HCT116 (cell line): ENCODE results near the gene CNTN5. TPM values are rescaled to one million over a fixed set of nuclear protein-coding genes. Genes with fewer than 3 reads are reported as not detected.

Source experiments
- ATAC-seq: fragments of 200-7000 bp; cut with Tn5 transposase; 2 replicates; pipeline ENCODE4 v1.9.1; 2020; ENCODE audit warnings: mild to moderate bottlenecking, moderate library complexity
- BruUV-seq: library from RNA; stranded (reverse); fragments of 400-500 nt; replicated peaks from 2 replicates; lab custom pipeline; 2021; lab: Mats Ljungman, UMichigan
- CTCF ChIA-PET: fragments of 300-600 bp; sonication (Branson Sonifier 250); formaldehyde crosslinking; loops from one replicate; lab custom pipeline; 2021; ENCODE audit warnings: antibody characterized with exemption; lab: Charles Lee
- POLR2A ChIA-PET: fragments of 300-600, 350-600 bp; sonication (Branson Sonifier 250); formaldehyde crosslinking; loops from one replicate; lab custom pipeline; 2021; ENCODE audit warnings: antibody characterized with exemption; lab: Charles Lee
- RAD21 ChIA-PET, 2 experiments: fragments of 300-600 bp; sonication (Branson Sonifier 250); formaldehyde crosslinking; loops; one replicate each; lab custom pipeline; 2023; ENCODE audit warnings: low total read pairs in 2 of 2; ENCODE audit not compliant: uncharacterized antibody in 2 of 2, unreplicated experiment in 2 of 2, low non-redundant PET in 1 of 2; lab: Charles Lee
- DNase-seq: peaks from one replicate; pipeline ENCODE4 v3.0.0-alpha.2; 2010; ENCODE audit warnings: low read depth, low spot score
- H2AFZ ChIP-seq: fragments of 200-600 bp; shearing (Covaris generic), sonication (generic); 2 replicates; pipeline ENCODE4 v1.6.1; 2017; ENCODE audit warnings: low read depth, mixed run types, mixed read lengths, antibody characterized with exemption, low read length; ENCODE audit not compliant: poor library complexity, severe bottlenecking
- H3K27ac ChIP-seq: 2 replicates; pipeline ENCODE4 v1.5.1; 2012; ENCODE audit warnings: low read depth, low read length
- H3K27me3 ChIP-seq: fragments of 200-600 bp; sonication (generic); 2 replicates; pipeline ENCODE4 v1.6.1; 2016; ENCODE audit warnings: mixed run types, low read length, mixed read lengths; ENCODE audit not compliant: insufficient read depth
- H3K36me3 ChIP-seq, 2 experiments: fragments of 200-500 bp in 1 of 2; fragments of 200-600 bp in 1 of 2; sonication (Bioruptor generic) in 1 of 2; sonication (generic) in 1 of 2; 2 replicates each; pipeline versions ENCODE4 v1.5.1 to v1.6.1; 2014 to 2016; ENCODE audit warnings: low read length in 2 of 2, inconsistent platforms in 1 of 2, mixed read lengths in 1 of 2, mixed run types in 1 of 2; ENCODE audit not compliant: insufficient read depth in 2 of 2, control insufficient read depth in 1 of 2
- H3K4me1 ChIP-seq, 2 experiments: fragments of 200-600 bp in 1 of 2; sonication (generic) in 1 of 2; 2 replicates each; pipeline versions ENCODE4 v1.5.1 to v1.6.1; 2012 to 2017; ENCODE audit warnings: low read length in 2 of 2, inconsistent platforms in 1 of 2, mild to moderate bottlenecking in 1 of 2, mixed read lengths in 1 of 2, mixed run types in 1 of 2, moderate library complexity in 1 of 2; ENCODE audit not compliant: insufficient read depth in 2 of 2, control insufficient read depth in 1 of 2
- H3K4me2 ChIP-seq: fragments of 200-600 bp; sonication (generic); 2 replicates; pipeline ENCODE4 v1.6.1; 2017; ENCODE audit warnings: mixed run types, low read length, mixed read lengths
- H3K4me3 ChIP-seq, 2 experiments: fragments of 200-600 bp in 1 of 2; sonication (generic) in 1 of 2; replicated peaks in 1 of 2; 2 replicates each; pipeline ENCODE4 v1.5.1; 2011 to 2016; ENCODE audit warnings: low read length in 2 of 2, control low read depth in 1 of 2, low read depth in 1 of 2, mild to moderate bottlenecking in 1 of 2, mixed read lengths in 1 of 2, mixed run types in 1 of 2
- H3K79me2 ChIP-seq: fragments of 200-600 bp; sonication (generic); 2 replicates; pipeline ENCODE4 v1.6.1; 2017; ENCODE audit warnings: mild to moderate bottlenecking, mixed run types, low read length, moderate library complexity, mixed read lengths; ENCODE audit not compliant: insufficient read depth
- H3K9ac ChIP-seq: fragments of 200-600 bp; sonication (generic); 2 replicates; pipeline ENCODE4 v1.6.1; 2016; ENCODE audit warnings: low read length, mixed read lengths
- H3K9me2 ChIP-seq: fragments of 200-600 bp; sonication (generic), shearing (Covaris generic); 2 replicates; pipeline ENCODE4 v1.6.1; 2017; ENCODE audit warnings: mixed run types, mild to moderate bottlenecking, moderate library complexity; ENCODE audit not compliant: insufficient read depth
- H3K9me3 ChIP-seq, 2 experiments: fragments of 200-500 bp in 1 of 2; fragments of 200-600 bp in 1 of 2; sonication (Bioruptor generic) in 1 of 2; sonication (generic) in 1 of 2; 2 replicates each; pipeline ENCODE4 v1.6.1; 2014 to 2017; ENCODE audit warnings: low read length in 2 of 2, mixed read lengths in 2 of 2, inconsistent platforms in 1 of 2, low read depth in 1 of 2, mild to moderate bottlenecking in 1 of 2, mixed run types in 1 of 2, moderate library complexity in 1 of 2; ENCODE audit not compliant: control insufficient read depth in 1 of 2, insufficient read depth in 1 of 2
- H4K20me1 ChIP-seq: fragments of 200-600 bp; sonication (generic), shearing (Covaris generic); 2 replicates; pipeline ENCODE4 v1.6.1; 2017; ENCODE audit warnings: mixed run types, mild to moderate bottlenecking, moderate library complexity; ENCODE audit not compliant: insufficient read depth
- CBX3 ChIP-seq: IDR thresholded peaks from 2 replicates; pipeline ENCODE4 v1.6.1; 2012; ENCODE audit warnings: low read depth
- EGR1 ChIP-seq: IDR thresholded peaks from 2 replicates; pipeline ENCODE4 v1.6.1; 2012; ENCODE audit warnings: low read depth
- ELF1 ChIP-seq: IDR thresholded peaks from 2 replicates; pipeline ENCODE4 v1.6.1; 2012; ENCODE audit warnings: low read depth, borderline replicate concordance
- EZH2 ChIP-seq: fragments of 200-600 bp; sonication (generic); IDR thresholded peaks from 2 replicates; pipeline ENCODE4 v1.6.1; 2017; ENCODE audit warnings: antibody characterized with exemption, mixed run types
- FOSL1 ChIP-seq: IDR thresholded peaks from 2 replicates; pipeline ENCODE4 v1.6.1; 2012; ENCODE audit warnings: low read depth
- MAX ChIP-seq: IDR thresholded peaks from 2 replicates; pipeline ENCODE4 v1.6.1; 2012
- POLR2AphosphoS5 ChIP-seq: IDR thresholded peaks from 2 replicates; pipeline ENCODE4 v1.6.1; 2011; ENCODE audit warnings: mild to moderate bottlenecking, low read depth, low read length, moderate library complexity
- RAD21 ChIP-seq: IDR thresholded peaks from 2 replicates; pipeline ENCODE4 v1.6.1; 2012; ENCODE audit warnings: low read depth, mild to moderate bottlenecking
- REST ChIP-seq: IDR thresholded peaks from 2 replicates; pipeline ENCODE4 v1.6.1; 2012; ENCODE audit warnings: low read depth
- SIN3A ChIP-seq: IDR thresholded peaks from 2 replicates; pipeline ENCODE4 v1.6.1; 2012; ENCODE audit warnings: low read depth
- SP1 ChIP-seq: IDR thresholded peaks from 2 replicates; pipeline ENCODE4 v1.6.1; 2012; ENCODE audit warnings: low read depth
- TCF7L2 ChIP-seq: IDR thresholded peaks from 2 replicates; pipeline ENCODE4 v1.7.0; 2011; ENCODE audit warnings: borderline replicate concordance, inconsistent platforms; ENCODE audit not compliant: insufficient read depth, insufficient read length; ENCODE audit errors: extremely low read depth
- YY1 ChIP-seq: IDR thresholded peaks from 2 replicates; pipeline ENCODE4 v1.6.1; 2011; ENCODE audit warnings: low read length, low read depth, moderate library complexity, mild to moderate bottlenecking; ENCODE audit not compliant: insufficient replicate concordance; ENCODE audit errors: extremely low read depth
- ZNF274 ChIP-seq: fragments of 200-500 bp; sonication (Bioruptor generic); IDR thresholded peaks from 2 replicates; pipeline ENCODE4 v1.6.1; 2014; ENCODE audit warnings: mild to moderate bottlenecking, low read depth, low read length, inconsistent platforms
- intact Hi-C: fragments of 100-400 bp; cut with micrococcal nuclease; formaldehyde crosslinking; loops from 2 replicates; pipeline ENCODE4 v1.10.0; 2022
- total RNA-seq: library from RNA; stranded (reverse); gene quantifications from one replicate; pipeline ENCODE4 v1.2.1, GENCODE V29; 2021; ENCODE audit not compliant: unreplicated experiment

The CNTN5 gene
- total RNA-seq, 1 experiment from 2014 or later = not detected

GRCh38 chr11:100031973-100032372, 1011.2 kb downstream of the CNTN5 start (continued):
- TF ChIP-seq REST (no peak), TCF7L2 (no peak), EGR1 (no peak), CBX3 (no peak), RAD21 (no peak), SP1 (no peak), EZH2 (no peak), YY1 (no peak), ZNF274 (no peak), ELF1 (no peak)
- TF ChIP-seq, all 23 proteins: peak for 0

- POLR2A ChIA-PET = no interaction called here
- DNase-seq = no peak
- ATAC-seq = no peak
- Histone ChIP-seq H3K4me1 (no peaks in the 10 kb centered on the region), H3K4me2 (no peak overlapping the region), H4K20me1 (no peaks in the 10 kb centered on the region), H2AFZ (no peak overlapping the region), H3K79me2 (no peaks in the 10 kb centered on the region), H3K9me3 (no peaks in the 10 kb centered on the region), H3K4me3 (no peak overlapping the region), H3K27me3 (no peaks in the 10 kb centered on the region), H3K9me2 (no peaks in the 10 kb centered on the region), H3K27ac (no peak overlapping the region), H3K9ac (no peak overlapping the region), H3K36me3 (no peaks in the 10 kb centered on the region)
- no TSS peak for BruUV-seq
- RAD21 ChIA-PET = no interaction called here
- CTCF ChIA-PET = no interaction called here
- intact Hi-C loops = no loop called here
- TF ChIP-seq FOSL1 (no peak), EGR1 (no peak), CBX3 (no peak), REST (no peak), POLR2AphosphoS5 (no peak), MAX (no peak), SIN3A (no peak)
Measured at GRCh38 chr11:100061006-100061405, 1040.3 kb downstream of the CNTN5 start.
